Measurements from ENCODE around the gene GFRA1. TPM values are rescaled to one million over a fixed set of nuclear protein-coding genes. Genes with fewer than 3 reads are reported as not detected.

GFRA1 gene
- total RNA-seq, 1 donor from 2014 or later = 4.2 TPM

DNA sequence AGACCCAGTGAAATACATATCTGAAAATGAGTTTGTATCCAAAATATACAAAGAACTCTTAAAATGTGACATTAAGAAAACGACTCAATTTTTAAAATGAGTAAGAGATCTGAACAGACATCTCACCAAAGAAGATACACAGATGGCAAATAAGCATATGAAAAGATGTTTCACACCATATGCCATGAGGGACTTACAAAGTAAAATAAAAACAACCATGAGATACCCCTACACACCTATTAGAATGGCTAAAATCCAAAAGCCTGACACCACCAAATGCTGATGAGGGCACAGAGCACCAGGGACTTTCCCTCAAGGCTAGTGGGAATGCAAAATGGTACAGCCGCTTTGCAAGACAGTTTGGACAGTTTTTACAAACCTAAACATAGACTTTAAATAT is 27.9 kb downstream of the GFRA1 start:
- H3K4me1 Mint-ChIP-seq (ENCODE audit: unreplicated experiment) = no peaks in the 10 kb centered on the region
- no peak overlapping the region for H3K4me3 Mint-ChIP-seq (ENCODE audit: unreplicated experiment)
- TF ChIP-seq, protein P1, sequence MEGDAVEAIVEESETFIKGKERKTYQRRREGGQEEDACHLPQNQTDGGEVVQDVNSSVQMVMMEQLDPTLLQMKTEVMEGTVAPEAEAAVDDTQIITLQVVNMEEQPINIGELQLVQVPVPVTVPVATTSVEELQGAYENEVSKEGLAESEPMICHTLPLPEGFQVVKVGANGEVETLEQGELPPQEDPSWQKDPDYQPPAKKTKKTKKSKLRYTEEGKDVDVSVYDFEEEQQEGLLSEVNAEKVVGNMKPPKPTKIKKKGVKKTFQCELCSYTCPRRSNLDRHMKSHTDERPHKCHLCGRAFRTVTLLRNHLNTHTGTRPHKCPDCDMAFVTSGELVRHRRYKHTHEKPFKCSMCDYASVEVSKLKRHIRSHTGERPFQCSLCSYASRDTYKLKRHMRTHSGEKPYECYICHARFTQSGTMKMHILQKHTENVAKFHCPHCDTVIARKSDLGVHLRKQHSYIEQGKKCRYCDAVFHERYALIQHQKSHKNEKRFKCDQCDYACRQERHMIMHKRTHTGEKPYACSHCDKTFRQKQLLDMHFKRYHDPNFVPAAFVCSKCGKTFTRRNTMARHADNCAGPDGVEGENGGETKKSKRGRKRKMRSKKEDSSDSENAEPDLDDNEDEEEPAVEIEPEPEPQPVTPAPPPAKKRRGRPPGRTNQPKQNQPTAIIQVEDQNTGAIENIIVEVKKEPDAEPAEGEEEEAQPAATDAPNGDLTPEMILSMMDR (IDR thresholded peaks at IDR 0.05; ENCODE audit: unreplicated experiment) = no peak
- no peaks in the 10 kb centered on the region for H3K9me3 Mint-ChIP-seq (ENCODE audit: unreplicated experiment)
- DNase-seq (ENCODE audit: low spot score) = no peak
- no peak overlapping the region for H3K27ac Mint-ChIP-seq (ENCODE audit: unreplicated experiment)
- peaks cover 1% of the 10 kb centered on the region for H3K27me3 Mint-ChIP-seq (ENCODE audit: unreplicated experiment)
- no peaks in the 10 kb centered on the region for H3K36me3 Mint-ChIP-seq (ENCODE audit: low read depth, unreplicated experiment)

DNA sequence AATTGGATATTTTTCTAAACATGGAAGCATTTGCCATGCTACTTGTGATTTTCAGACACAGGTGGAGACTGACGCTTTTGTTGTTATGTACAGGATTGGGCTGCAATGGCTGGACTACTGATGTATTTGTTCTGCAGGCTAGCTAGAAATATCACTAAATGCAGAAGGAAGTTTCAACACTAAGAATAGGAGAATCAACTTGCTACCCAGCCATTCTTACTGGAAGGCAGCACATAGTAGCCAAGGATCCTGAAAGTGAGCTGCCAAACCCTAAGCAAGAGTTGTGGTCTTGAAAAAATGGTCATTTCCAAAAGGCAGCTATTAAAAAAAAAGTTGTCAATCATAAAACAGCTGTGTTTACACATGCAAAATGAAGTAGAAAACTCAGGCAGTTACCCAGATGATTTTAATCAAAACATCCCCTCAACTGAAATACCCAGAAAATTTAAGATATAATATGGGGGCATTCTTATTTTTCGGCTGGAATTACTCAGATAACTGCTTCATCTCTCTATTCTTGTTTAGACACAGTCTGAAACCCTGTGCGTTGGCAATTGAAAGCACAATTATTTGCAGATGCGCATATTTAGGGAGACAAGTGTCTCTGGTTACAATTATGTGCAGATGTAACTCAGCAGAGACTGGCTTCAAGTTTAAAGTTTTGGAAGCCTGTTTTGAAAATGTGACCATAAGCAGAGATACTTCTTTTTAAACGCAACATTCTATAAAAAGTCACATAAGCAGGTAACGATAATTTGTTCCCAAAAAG is 31.2 kb downstream of the GFRA1 start:
- Mint-ChIP-seq H3K36me3 (ENCODE audit: low read depth, unreplicated experiment) (no peaks in the 10 kb centered on the region), H3K4me3 (ENCODE audit: unreplicated experiment) (no peak overlapping the region), H3K27ac (ENCODE audit: unreplicated experiment) (no peak overlapping the region), H3K9me3 (ENCODE audit: unreplicated experiment) (no peaks in the 10 kb centered on the region), H3K4me1 (ENCODE audit: unreplicated experiment) (no peaks in the 10 kb centered on the region), H3K27me3 (ENCODE audit: unreplicated experiment) (peaks cover 2% of the 10 kb centered on the region)
- TF ChIP-seq, protein P1 (IDR thresholded peaks at IDR 0.05; ENCODE audit: unreplicated experiment) = no peak
- no peak for DNase-seq (ENCODE audit: low spot score)

DNA sequence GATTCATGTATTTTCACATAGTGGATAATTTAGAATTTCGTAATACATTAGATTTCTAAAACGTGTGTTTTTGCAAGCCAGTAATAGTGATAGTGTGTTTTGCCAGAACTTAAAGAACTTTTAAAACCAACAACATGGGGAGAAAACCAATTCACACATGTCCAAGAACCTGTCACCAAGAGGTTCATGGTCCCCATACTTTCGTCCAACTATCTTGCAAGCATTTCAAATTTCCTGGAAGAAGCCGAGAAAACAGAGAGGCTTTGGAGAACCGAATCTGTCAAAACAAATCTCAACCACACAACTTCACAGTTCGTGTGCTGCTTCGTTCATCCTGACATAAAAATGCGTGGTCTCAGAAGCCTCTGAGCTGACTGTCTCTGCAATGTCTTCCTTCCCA is 31.9 kb downstream of the GFRA1 start:
- no peaks in the 10 kb centered on the region for H3K9me3 Mint-ChIP-seq (ENCODE audit: unreplicated experiment)
- no peak for DNase-seq (ENCODE audit: low spot score)
- no peak overlapping the region for H3K27ac Mint-ChIP-seq (ENCODE audit: unreplicated experiment)
- no peak overlapping the region for H3K4me3 Mint-ChIP-seq (ENCODE audit: unreplicated experiment)
- H3K27me3 Mint-ChIP-seq (ENCODE audit: unreplicated experiment) = peaks cover 2% of the 10 kb centered on the region
- TF ChIP-seq, protein P1 (IDR thresholded peaks at IDR 0.05; ENCODE audit: unreplicated experiment) = no peak
- no peaks in the 10 kb centered on the region for H3K36me3 Mint-ChIP-seq (ENCODE audit: low read depth, unreplicated experiment)
- peaks cover 7% of the 10 kb centered on the region for H3K4me1 Mint-ChIP-seq (ENCODE audit: unreplicated experiment)

DNA sequence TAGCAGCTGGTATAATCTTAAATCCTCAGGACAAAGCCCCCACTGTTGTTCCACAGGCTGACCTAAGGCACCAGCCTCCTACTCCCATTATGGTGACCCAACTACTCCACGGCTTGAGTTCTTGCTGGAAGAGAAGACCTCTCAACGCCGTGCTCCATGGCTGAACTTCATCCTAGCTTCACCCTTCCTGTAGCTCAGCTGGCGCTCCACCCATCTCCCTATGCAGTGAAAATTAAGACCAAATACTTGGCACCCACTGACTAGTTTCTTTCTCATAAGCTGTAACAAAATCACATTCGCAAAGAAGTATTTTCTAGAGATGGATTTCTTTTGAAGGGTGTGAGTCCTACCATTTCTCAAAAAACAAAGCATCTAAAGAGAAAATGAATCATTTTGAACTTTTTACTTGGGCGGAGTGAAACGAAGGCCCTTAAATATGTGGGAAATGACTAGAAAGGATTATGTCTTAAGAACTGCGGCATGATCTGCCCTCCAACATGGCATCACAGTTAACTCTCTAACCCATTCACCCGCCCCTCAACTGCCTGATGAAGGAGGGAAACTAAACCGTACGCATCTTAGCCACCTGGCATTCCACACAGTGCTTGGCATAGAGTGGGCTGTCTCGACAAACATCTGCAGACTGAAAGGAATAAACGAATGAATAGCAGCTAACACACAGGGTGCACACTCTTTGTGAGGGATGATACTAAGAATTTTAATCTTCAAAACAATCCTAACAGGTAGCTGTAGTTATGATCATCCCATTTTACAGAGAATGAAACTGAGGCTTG is 32.7 kb downstream of the GFRA1 start:
- Mint-ChIP-seq H3K27me3 (ENCODE audit: unreplicated experiment) (peaks cover 2% of the 10 kb centered on the region), H3K9me3 (ENCODE audit: unreplicated experiment) (no peaks in the 10 kb centered on the region), H3K27ac (ENCODE audit: unreplicated experiment) (no peak overlapping the region), H3K4me3 (ENCODE audit: unreplicated experiment) (no peak overlapping the region), H3K36me3 (ENCODE audit: low read depth, unreplicated experiment) (no peaks in the 10 kb centered on the region), H3K4me1 (ENCODE audit: unreplicated experiment) (peaks cover 12% of the 10 kb centered on the region)
- TF ChIP-seq, protein P1 (IDR thresholded peaks at IDR 0.05; ENCODE audit: unreplicated experiment) = no peak
- no peak for DNase-seq (ENCODE audit: low spot score)

DNA sequence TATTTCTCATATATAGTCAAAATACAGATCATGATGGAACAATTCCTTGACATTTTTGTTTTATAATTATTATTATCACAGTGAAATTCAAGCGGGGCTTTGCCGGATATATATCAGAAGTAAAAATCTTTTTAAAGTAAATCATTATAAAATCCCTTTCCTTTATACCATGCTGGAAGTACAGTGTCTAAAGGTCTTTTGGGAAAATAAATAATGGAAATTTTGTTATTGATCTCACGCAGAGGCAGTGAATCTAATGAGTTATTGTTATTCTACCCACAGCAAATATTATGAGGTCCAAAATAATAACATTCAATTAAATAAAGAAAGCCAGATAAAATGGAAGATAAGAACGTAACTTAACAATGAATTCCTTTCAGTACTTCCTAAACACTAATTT is 33.8 kb downstream of the GFRA1 start:
- Mint-ChIP-seq H3K36me3 (ENCODE audit: low read depth, unreplicated experiment) (no peaks in the 10 kb centered on the region), H3K27ac (ENCODE audit: unreplicated experiment) (no peak overlapping the region), H3K4me1 (ENCODE audit: unreplicated experiment) (peaks cover 12% of the 10 kb centered on the region), H3K4me3 (ENCODE audit: unreplicated experiment) (no peak overlapping the region), H3K27me3 (ENCODE audit: unreplicated experiment) (peaks cover 2% of the 10 kb centered on the region), H3K9me3 (ENCODE audit: unreplicated experiment) (no peaks in the 10 kb centered on the region)
- TF ChIP-seq, protein P1 (IDR thresholded peaks at IDR 0.05; ENCODE audit: unreplicated experiment) = no peak
- no peak for DNase-seq (ENCODE audit: low spot score)

All from endothelial cell (in vitro differentiated cells).